ENCODE measurements around the gene SLC34A3.

- TF ChIP-seq FOXA1 (IDR thresholded peaks at IDR 0.05): no peak
- TF ChIP-seq NFRKB (IDR thresholded peaks at IDR 0.05): no peak
- no peak for TF ChIP-seq BHLHE40 (IDR thresholded peaks at IDR 0.05; ENCODE audit: borderline replicate concordance)
- no peak for TF ChIP-seq PKNOX1 (IDR thresholded peaks at IDR 0.05)
- no peak for TF ChIP-seq TARDBP (IDR thresholded peaks at IDR 0.05)
- no peak for TF ChIP-seq ZNF384 (IDR thresholded peaks at IDR 0.05)
Observed at GRCh38 chr9:137273095-137273490, 42.4 kb downstream of the SLC34A3 start.
